ENCODE measurements around the gene NELFE.
A peak's percentile ranks its signal among the peaks of the same experiment; 100 is the strongest.

The NELFE gene

GRCh38 chr6:31971279-31971992, 12.7 kb upstream of the NELFE start:
- H3K36me3 ChIP-seq (ENCODE audit: insufficient read depth, low read length): peaks cover 38% of the 10 kb centered on the region

GRCh38 chr6:31970604-31971271, 12.0 kb upstream of the NELFE start:
- Histone ChIP-seq H3K9ac (ENCODE audit: low read depth, low read length) (peak overlapping the region; percentile 93), H3K4me1 (ENCODE audit: control insufficient read depth, insufficient read depth, low read length) (peaks cover 28% of the 10 kb centered on the region), H3K36me3 (ENCODE audit: insufficient read depth, low read length) (peaks cover 44% of the 10 kb centered on the region)

More at GRCh38 chr6:31971279-31971992, 12.7 kb upstream of the NELFE start:
- H3K4me2 ChIP-seq (ENCODE audit: low read length): peak overlapping the region; percentile 95
- H3K9me3 ChIP-seq (replicated peaks; ENCODE audit: low read length): no peaks in the 10 kb centered on the region
- peak overlapping the region; percentile 91 for H3K4me3 ChIP-seq (ENCODE audit: low read length)
- H3K4me1 ChIP-seq (ENCODE audit: control insufficient read depth, insufficient read depth, low read length): peaks cover 28% of the 10 kb centered on the region
- no peaks in the 10 kb centered on the region for H3K27me3 ChIP-seq (ENCODE audit: control insufficient read depth, insufficient read depth, low read length)
- H3K9ac ChIP-seq (ENCODE audit: low read depth, low read length): peak overlapping the region; percentile 93

GRCh38 chr6:31969712-31970603, 11.2 kb upstream of the NELFE start:
- Histone ChIP-seq H3K4me3 (ENCODE audit: low read length) (peak overlapping the region; percentile 91), H3K4me1 (ENCODE audit: control insufficient read depth, insufficient read depth, low read length) (peaks cover 28% of the 10 kb centered on the region), H3K36me3 (ENCODE audit: insufficient read depth, low read length) (peaks cover 44% of the 10 kb centered on the region), H3K27me3 (ENCODE audit: control insufficient read depth, insufficient read depth, low read length) (no peaks in the 10 kb centered on the region), H3K9me3 (replicated peaks; ENCODE audit: low read length) (no peaks in the 10 kb centered on the region), H3K9ac (ENCODE audit: low read depth, low read length) (peak overlapping the region; percentile 93), H3K4me2 (ENCODE audit: low read length) (peak overlapping the region; percentile 95)

More at GRCh38 chr6:31970604-31971271, 12.0 kb upstream of the NELFE start:
- H3K4me3 ChIP-seq (ENCODE audit: low read length): peak overlapping the region; percentile 91
- peak overlapping the region; percentile 95 for H3K4me2 ChIP-seq (ENCODE audit: low read length)
- H3K9me3 ChIP-seq (replicated peaks; ENCODE audit: low read length): no peaks in the 10 kb centered on the region
- H3K27me3 ChIP-seq (ENCODE audit: control insufficient read depth, insufficient read depth, low read length): no peaks in the 10 kb centered on the region

GRCh38 chr6:31968791-31969711, 10.3 kb upstream of the NELFE start:
- Histone ChIP-seq H3K4me1 (ENCODE audit: control insufficient read depth, insufficient read depth, low read length) (peaks cover 28% of the 10 kb centered on the region), H3K27me3 (ENCODE audit: control insufficient read depth, insufficient read depth, low read length) (no peaks in the 10 kb centered on the region), H3K36me3 (ENCODE audit: insufficient read depth, low read length) (peaks cover 49% of the 10 kb centered on the region), H3K9me3 (replicated peaks; ENCODE audit: low read length) (no peaks in the 10 kb centered on the region), H3K4me3 (ENCODE audit: low read length) (no peak overlapping the region), H3K9ac (ENCODE audit: low read depth, low read length) (no peak overlapping the region), H3K4me2 (ENCODE audit: low read length) (no peak overlapping the region)

GRCh38 chr6:31968326-31968725, 9.6 kb upstream of the NELFE start:
- Histone ChIP-seq H3K4me3 (ENCODE audit: low read length) (no peak overlapping the region), H3K4me2 (ENCODE audit: low read length) (no peak overlapping the region), H3K36me3 (ENCODE audit: insufficient read depth, low read length) (peaks cover 57% of the 10 kb centered on the region)

GRCh38 chr6:31967926-31968320, 9.2 kb upstream of the NELFE start:
- H3K4me3 ChIP-seq (ENCODE audit: low read length): no peak overlapping the region
- H3K27me3 ChIP-seq (ENCODE audit: control insufficient read depth, insufficient read depth, low read length): no peaks in the 10 kb centered on the region
- H3K9ac ChIP-seq (ENCODE audit: low read depth, low read length): no peak overlapping the region
- H3K9me3 ChIP-seq (replicated peaks; ENCODE audit: low read length): no peaks in the 10 kb centered on the region
- H3K36me3 ChIP-seq (ENCODE audit: insufficient read depth, low read length): peaks cover 58% of the 10 kb centered on the region
- peaks cover 21% of the 10 kb centered on the region for H3K4me1 ChIP-seq (ENCODE audit: control insufficient read depth, insufficient read depth, low read length)
- no peak overlapping the region for H3K4me2 ChIP-seq (ENCODE audit: low read length)

More at GRCh38 chr6:31968326-31968725, 9.6 kb upstream of the NELFE start:
- H3K4me1 ChIP-seq (ENCODE audit: control insufficient read depth, insufficient read depth, low read length): peaks cover 25% of the 10 kb centered on the region
- no peaks in the 10 kb centered on the region for H3K9me3 ChIP-seq (replicated peaks; ENCODE audit: low read length)
- no peaks in the 10 kb centered on the region for H3K27me3 ChIP-seq (ENCODE audit: control insufficient read depth, insufficient read depth, low read length)
- H3K9ac ChIP-seq (ENCODE audit: low read depth, low read length): no peak overlapping the region

- Histone ChIP-seq H3K4me3 (ENCODE audit: low read length) (no peak overlapping the region), H3K4me2 (ENCODE audit: low read length) (no peak overlapping the region), H3K9me3 (replicated peaks; ENCODE audit: low read length) (no peaks in the 10 kb centered on the region), H3K27me3 (ENCODE audit: control insufficient read depth, insufficient read depth, low read length) (no peaks in the 10 kb centered on the region), H3K9ac (ENCODE audit: low read depth, low read length) (no peak overlapping the region), H3K36me3 (ENCODE audit: insufficient read depth, low read length) (peaks cover 65% of the 10 kb centered on the region), H3K4me1 (ENCODE audit: control insufficient read depth, insufficient read depth, low read length) (peaks cover 19% of the 10 kb centered on the region)
Measured at GRCh38 chr6:31966997-31967925, 8.5 kb upstream of the NELFE start.

GRCh38 chr6:31966506-31966905, 7.7 kb upstream of the NELFE start:
- Histone ChIP-seq H3K4me1 (ENCODE audit: control insufficient read depth, insufficient read depth, low read length) (peaks cover 19% of the 10 kb centered on the region), H3K9me3 (replicated peaks; ENCODE audit: low read length) (no peaks in the 10 kb centered on the region), H3K4me3 (ENCODE audit: low read length) (no peak overlapping the region), H3K27me3 (ENCODE audit: control insufficient read depth, insufficient read depth, low read length) (no peaks in the 10 kb centered on the region), H3K4me2 (ENCODE audit: low read length) (no peak overlapping the region), H3K9ac (ENCODE audit: low read depth, low read length) (no peak overlapping the region), H3K36me3 (ENCODE audit: insufficient read depth, low read length) (peaks cover 72% of the 10 kb centered on the region)

- peaks cover 10% of the 10 kb centered on the region for H3K4me1 ChIP-seq (ENCODE audit: control insufficient read depth, insufficient read depth, low read length)
- no peak overlapping the region for H3K4me2 ChIP-seq (ENCODE audit: low read length)
- H3K4me3 ChIP-seq (ENCODE audit: low read length): no peak overlapping the region
- H3K36me3 ChIP-seq (ENCODE audit: insufficient read depth, low read length): peaks cover 80% of the 10 kb centered on the region
- H3K9ac ChIP-seq (ENCODE audit: low read depth, low read length): no peak overlapping the region
- H3K9me3 ChIP-seq (replicated peaks; ENCODE audit: low read length): no peaks in the 10 kb centered on the region
- H3K27me3 ChIP-seq (ENCODE audit: control insufficient read depth, insufficient read depth, low read length): no peaks in the 10 kb centered on the region
Measured at GRCh38 chr6:31965700-31966099, 6.9 kb upstream of the NELFE start.

GRCh38 chr6:31963921-31964320, 5.2 kb upstream of the NELFE start:
- Histone ChIP-seq H3K9ac (ENCODE audit: low read depth, low read length) (no peak overlapping the region), H3K4me1 (ENCODE audit: control insufficient read depth, insufficient read depth, low read length) (peaks cover 6% of the 10 kb centered on the region), H3K27me3 (ENCODE audit: control insufficient read depth, insufficient read depth, low read length) (no peaks in the 10 kb centered on the region), H3K4me2 (ENCODE audit: low read length) (no peak overlapping the region), H3K4me3 (ENCODE audit: low read length) (no peak overlapping the region), H3K9me3 (replicated peaks; ENCODE audit: low read length) (no peaks in the 10 kb centered on the region), H3K36me3 (ENCODE audit: insufficient read depth, low read length) (peaks cover 70% of the 10 kb centered on the region)
